ENCODE measurements around the gene CACHD1. TPM values are rescaled to one million over a fixed set of nuclear protein-coding genes. Genes with fewer than 3 reads are reported as not detected.
"Not testable (repeated sequence)": the region's sequence is repeated elsewhere in the genome, so short reads cannot be mapped to it uniquely, and the experiment has no call there.

CACHD1 gene
- total and polyA plus RNA-seq, 2 of the 8 experiments (the other 6 are each of a cell fraction or from before 2014, with no cell fraction given), result 22.2 to 42.5 TPM

DNA sequence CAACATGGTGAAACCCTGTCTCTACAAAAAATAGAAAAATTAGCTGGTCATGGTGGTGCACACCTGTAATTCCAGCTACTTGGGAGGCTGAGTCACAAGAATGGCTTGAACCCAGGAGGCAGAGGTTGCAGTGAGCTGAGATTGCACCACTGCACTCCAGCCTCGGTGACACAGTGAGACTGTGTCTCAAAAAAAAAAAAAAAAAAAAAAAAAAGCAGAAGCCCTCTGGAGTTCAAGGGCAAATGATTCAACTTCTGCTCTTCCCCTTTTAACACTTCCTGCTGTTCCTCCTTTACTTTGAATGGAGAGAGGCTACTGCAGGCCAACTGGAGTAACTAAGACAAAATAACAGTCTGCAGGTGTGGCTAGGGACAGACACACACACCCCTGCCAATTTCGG is 42.3 kb downstream of the CACHD1 start:
- H3K4me2 ChIP-seq (ENCODE audit: insufficient read depth in 1 of 2, low read depth in 2 of 2, low read length in 2 of 2); H4K5ac ChIP-seq (ENCODE audit: insufficient read length, low read depth, low read length); H3K9ac ChIP-seq (replicated peaks in 1 of 4; ENCODE audit: extremely low read depth in 1 of 4, low read depth in 3 of 4, low read length in 3 of 4); FAIRE-seq; H2BK15ac ChIP-seq (ENCODE audit: low read length); H2BK12ac ChIP-seq (ENCODE audit: low read depth, low read length); H3K18ac ChIP-seq (ENCODE audit: extremely low read depth, low read length); H2BK5ac ChIP-seq (ENCODE audit: low read depth, low read length); H3K23ac ChIP-seq (ENCODE audit: insufficient read length); H3K14ac ChIP-seq (ENCODE audit: insufficient read length); H3K4ac ChIP-seq (replicated peaks; ENCODE audit: insufficient read length, low read depth, low read length); H2BK20ac ChIP-seq (ENCODE audit: low read length); H3K79me1 ChIP-seq (ENCODE audit: low read depth, low read length); H3K4me3 ChIP-seq (ENCODE audit: extremely low read depth in 1 of 4, insufficient read depth in 2 of 4, low read depth in 3 of 4, low read length in 4 of 4); H3K27me3 ChIP-seq (replicated peaks in 1 of 4; ENCODE audit: control insufficient read depth in 3 of 4, extremely low read depth in 1 of 4, insufficient read depth in 3 of 4, low read length in 3 of 4); POLR2A ChIA-PET (ENCODE audit: partially characterized antibody); H3K36me3 ChIP-seq (ENCODE audit: control insufficient read depth in 2 of 4, insufficient read depth in 4 of 4, low read length in 3 of 4); H3K23me2 ChIP-seq (ENCODE audit: low read depth, low read length); DNase-seq (ENCODE audit: low read depth in 1 of 2, low spot score in 2 of 2); H2BK120ac ChIP-seq (replicated peaks; ENCODE audit: low read depth, low read length); H3K9me3 ChIP-seq (ENCODE audit: insufficient read depth in 2 of 2, low read depth in 1 of 2, low read length in 1 of 2); H3K56ac ChIP-seq (replicated peaks; ENCODE audit: insufficient read length, low read depth, low read length); H4K91ac ChIP-seq (replicated peaks; ENCODE audit: insufficient read length, low read length); H4K8ac ChIP-seq (ENCODE audit: extremely low read depth, insufficient read depth, low read length); H3K27ac ChIP-seq (ENCODE audit: low read depth, low read length); H2AK5ac ChIP-seq (ENCODE audit: low read depth, low read length); H2AFZ ChIP-seq (ENCODE audit: low read length): not testable (repeated sequence)
- CTCF ChIA-PET (ENCODE audit: partially characterized antibody), result interaction anchor here (0.6 to 1.2 kb wide), 2 partner anchors 21 to 944 kb away, joined by 3 to 4 read pairs; no protein-coding TSS in a partner anchor
- Histone ChIP-seq H3K79me2 (ENCODE audit: control insufficient read depth in 1 of 2, insufficient read depth in 2 of 2, low read length in 2 of 2) (peaks cover 4 to 99% of the 10 kb centered on the region in 2 experiments), H3K4me1 (replicated peaks in 1 of 4; ENCODE audit: control insufficient read depth in 3 of 4, insufficient read depth in 4 of 4, low read length in 3 of 4) (peaks cover 10 to 28% (median 17%) of the 10 kb centered on the region in 4 experiments), H4K20me1 (replicated peaks in 1 of 2; ENCODE audit: control insufficient read depth in 1 of 2, insufficient read depth in 2 of 2, low read length in 2 of 2) (peaks cover 31 to 40% of the 10 kb centered on the region in 2 experiments)
- WGBS, 2 experiments (ENCODE audit: extremely low coverage in 1 of 2, insufficient coverage in 1 of 2, insufficient read length in 1 of 2, insufficient replicate concordance in 2 of 2, low coverage in 1 of 2, low lambda C conversion rate in 2 of 2, missing lambda C conversion rate in 1 of 2), result 76% methylated on average over 2 of the region's 2 CpGs; no CpG with 5 or more reads in 1 of the 2 experiments

Data from H1 (cell line).